ENCODE results near the gene ARFGAP3. TPM values are rescaled to one million over a fixed set of nuclear protein-coding genes. Genes with fewer than 3 reads are reported as not detected.

The ARFGAP3 gene
- total and polyA plus RNA-seq, 4 donors, result 25.8 to 42.9 (median 42.3) TPM

- WGBS, 2 donors, result 73 to 88% methylated on average over 7 of the region's 7 CpGs
- peaks cover 0 to 4% (median 0%) of the 10 kb centered on the region in 5 donors for H3K4me1 ChIP-seq (ENCODE audit: control insufficient read depth in 5 of 5, insufficient read depth in 5 of 5, low read length in 5 of 5)
- no peak for ATAC-seq (ENCODE audit: insufficient read depth, low FRiP score)
These were observed 43.6 kb downstream of the ARFGAP3 start for GRCh38 chr22:42813501-42813900.

GRCh38 chr22:42811459-42811858 is 45.6 kb downstream of the ARFGAP3 start:
- H3K4me3 ChIP-seq, result no peak overlapping the region
- H3K9me3 ChIP-seq (ENCODE audit: control insufficient read depth in 4 of 4, insufficient read depth in 3 of 4, low read length in 3 of 4), result no peaks in the 10 kb centered on the region
- ATAC-seq (ENCODE audit: insufficient read depth, low FRiP score), result no peak
- H3K9ac ChIP-seq (ENCODE audit: insufficient read depth in 1 of 2, low read length in 2 of 2), result no peak overlapping the region
- peaks cover 26 to 49% (median 33%) of the 10 kb centered on the region in 4 donors for H3K36me3 ChIP-seq (ENCODE audit: control insufficient read depth in 4 of 4, insufficient read depth in 4 of 4, low read length in 4 of 4)
- H3K27ac ChIP-seq (ENCODE audit: low read depth in 1 of 2, low read length in 1 of 2), result no peak overlapping the region
- peaks cover 0 to 4% (median 0%) of the 10 kb centered on the region in 5 donors for H3K4me1 ChIP-seq (ENCODE audit: control insufficient read depth in 5 of 5, insufficient read depth in 5 of 5, low read length in 5 of 5)
- TF ChIP-seq, protein P1, sequence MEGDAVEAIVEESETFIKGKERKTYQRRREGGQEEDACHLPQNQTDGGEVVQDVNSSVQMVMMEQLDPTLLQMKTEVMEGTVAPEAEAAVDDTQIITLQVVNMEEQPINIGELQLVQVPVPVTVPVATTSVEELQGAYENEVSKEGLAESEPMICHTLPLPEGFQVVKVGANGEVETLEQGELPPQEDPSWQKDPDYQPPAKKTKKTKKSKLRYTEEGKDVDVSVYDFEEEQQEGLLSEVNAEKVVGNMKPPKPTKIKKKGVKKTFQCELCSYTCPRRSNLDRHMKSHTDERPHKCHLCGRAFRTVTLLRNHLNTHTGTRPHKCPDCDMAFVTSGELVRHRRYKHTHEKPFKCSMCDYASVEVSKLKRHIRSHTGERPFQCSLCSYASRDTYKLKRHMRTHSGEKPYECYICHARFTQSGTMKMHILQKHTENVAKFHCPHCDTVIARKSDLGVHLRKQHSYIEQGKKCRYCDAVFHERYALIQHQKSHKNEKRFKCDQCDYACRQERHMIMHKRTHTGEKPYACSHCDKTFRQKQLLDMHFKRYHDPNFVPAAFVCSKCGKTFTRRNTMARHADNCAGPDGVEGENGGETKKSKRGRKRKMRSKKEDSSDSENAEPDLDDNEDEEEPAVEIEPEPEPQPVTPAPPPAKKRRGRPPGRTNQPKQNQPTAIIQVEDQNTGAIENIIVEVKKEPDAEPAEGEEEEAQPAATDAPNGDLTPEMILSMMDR (IDR thresholded peaks at IDR 0.05; ENCODE audit: control extremely low read depth, extremely low read depth), result no peak
- H3K27me3 ChIP-seq (ENCODE audit: control insufficient read depth in 3 of 3, insufficient read depth in 3 of 3, low read length in 2 of 3), result no peaks in the 10 kb centered on the region
- DNase-seq, result no peak
- 90 to 92% methylated on average over 2 of the region's 2 CpGs for WGBS, 2 donors

More at GRCh38 chr22:42813501-42813900, 43.6 kb downstream of the ARFGAP3 start:
- H3K36me3 ChIP-seq (ENCODE audit: control insufficient read depth in 4 of 4, insufficient read depth in 4 of 4, low read length in 4 of 4), result peaks cover 10 to 37% (median 18%) of the 10 kb centered on the region in 4 donors
- no peaks in the 10 kb centered on the region for H3K9me3 ChIP-seq (ENCODE audit: control insufficient read depth in 4 of 4, insufficient read depth in 3 of 4, low read length in 3 of 4)
- H3K27ac ChIP-seq (ENCODE audit: low read depth in 1 of 2, low read length in 1 of 2), result no peak overlapping the region
- no peak overlapping the region for H3K9ac ChIP-seq (ENCODE audit: insufficient read depth in 1 of 2, low read length in 2 of 2)
- no peak for DNase-seq
- H3K27me3 ChIP-seq (ENCODE audit: control insufficient read depth in 3 of 3, insufficient read depth in 3 of 3, low read length in 2 of 3), result no peaks in the 10 kb centered on the region
- no peak overlapping the region for H3K4me3 ChIP-seq
- TF ChIP-seq, protein P1 (IDR thresholded peaks at IDR 0.05; ENCODE audit: control extremely low read depth, extremely low read depth), result no peak

- WGBS, 2 donors, result 32 to 63% methylated on average over 3 of the region's 3 CpGs
- no peak overlapping the region for H3K27ac ChIP-seq (ENCODE audit: low read depth in 1 of 2, low read length in 1 of 2)
- no peak for DNase-seq
- TF ChIP-seq, protein P1 (IDR thresholded peaks at IDR 0.05; ENCODE audit: control extremely low read depth, extremely low read depth), result no peak
- no peak overlapping the region for H3K4me3 ChIP-seq
- peaks cover 23 to 46% (median 36%) of the 10 kb centered on the region in 4 donors for H3K36me3 ChIP-seq (ENCODE audit: control insufficient read depth in 4 of 4, insufficient read depth in 4 of 4, low read length in 4 of 4)
- H3K27me3 ChIP-seq (ENCODE audit: control insufficient read depth in 3 of 3, insufficient read depth in 3 of 3, low read length in 2 of 3), result no peaks in the 10 kb centered on the region
- H3K4me1 ChIP-seq (ENCODE audit: control insufficient read depth in 5 of 5, insufficient read depth in 5 of 5, low read length in 5 of 5), result peaks cover 0 to 14% (median 5%) of the 10 kb centered on the region in 5 donors
- no peaks in the 10 kb centered on the region for H3K9me3 ChIP-seq (ENCODE audit: control insufficient read depth in 4 of 4, insufficient read depth in 3 of 4, low read length in 3 of 4)
- no peak for ATAC-seq (ENCODE audit: insufficient read depth, low FRiP score)
- no peak overlapping the region for H3K9ac ChIP-seq (ENCODE audit: insufficient read depth in 1 of 2, low read length in 2 of 2)
These were observed 48.6 kb downstream of the ARFGAP3 start for GRCh38 chr22:42808521-42808920.

GRCh38 chr22:42807185-42807584 is 49.9 kb downstream of the ARFGAP3 start:
- Histone ChIP-seq H3K27ac (ENCODE audit: low read depth in 1 of 2, low read length in 1 of 2) (no peak overlapping the region), H3K4me1 (ENCODE audit: control insufficient read depth in 5 of 5, insufficient read depth in 5 of 5, low read length in 5 of 5) (peaks cover 0 to 17% (median 5%) of the 10 kb centered on the region in 5 donors), H3K9me3 (ENCODE audit: control insufficient read depth in 4 of 4, insufficient read depth in 3 of 4, low read length in 3 of 4) (no peaks in the 10 kb centered on the region), H3K9ac (ENCODE audit: insufficient read depth in 1 of 2, low read length in 2 of 2) (no peak overlapping the region), H3K27me3 (ENCODE audit: control insufficient read depth in 3 of 3, insufficient read depth in 3 of 3, low read length in 2 of 3) (no peaks in the 10 kb centered on the region), H3K36me3 (ENCODE audit: control insufficient read depth in 4 of 4, insufficient read depth in 4 of 4, low read length in 4 of 4) (peaks cover 21 to 44% (median 30%) of the 10 kb centered on the region in 4 donors), H3K4me3 (no peak overlapping the region)
- DNase-seq (no peak), ATAC-seq (ENCODE audit: insufficient read depth, low FRiP score) (no peak)
- 80 to 89% methylated on average over 6 of the region's 6 CpGs for WGBS, 2 donors
- TF ChIP-seq, protein P1 (IDR thresholded peaks at IDR 0.05; ENCODE audit: control extremely low read depth, extremely low read depth), result no peak

Data from lung (tissue), 12 donors.